ENCODE results near the gene EXOSC3. TPM values are rescaled to one million over a fixed set of nuclear protein-coding genes. Genes with fewer than 3 reads are reported as not detected.
"Not testable (repeated sequence)": the region's sequence is repeated elsewhere in the genome, so short reads cannot be mapped to it uniquely, and the experiment has no call there.

EXOSC3 gene
- total and polyA plus RNA-seq, 2 of the 13 experiments (the other 11 are each of a cell fraction or from before 2014, with no cell fraction given), result 17.5 to 68.7 TPM

DNA sequence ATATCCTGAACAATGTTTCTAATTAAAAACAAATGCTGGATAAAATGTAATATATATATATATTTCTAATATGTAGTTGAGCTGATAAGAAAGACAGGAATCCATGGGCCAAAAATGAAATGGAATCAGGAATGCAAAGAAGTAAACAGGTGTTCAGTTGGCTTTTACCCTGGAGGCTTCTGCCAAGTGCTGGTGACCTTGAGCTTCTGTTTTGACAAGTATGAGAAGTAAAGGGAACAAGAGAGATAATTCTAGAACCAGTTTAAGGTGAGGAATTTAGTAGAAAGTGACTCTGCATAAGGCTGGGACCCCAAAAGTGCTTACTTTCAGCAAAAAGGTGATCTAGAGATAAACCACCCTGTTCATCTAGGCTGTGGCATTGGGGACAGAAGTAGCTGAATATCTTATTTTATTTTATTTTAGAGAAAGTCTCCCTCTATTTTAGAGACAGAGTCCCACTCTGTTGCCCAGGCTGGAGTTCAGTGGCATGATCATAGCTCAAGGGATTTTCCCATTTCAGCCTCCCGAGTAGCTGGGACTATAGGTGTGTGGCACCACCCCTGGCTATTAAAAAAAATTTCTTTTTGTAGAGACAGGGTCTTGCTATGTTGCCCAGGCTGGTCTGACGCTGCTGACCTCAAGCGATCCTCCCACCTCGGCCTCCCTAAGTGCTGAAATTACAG lies 42.8 kb upstream of the EXOSC3 start:
- H4K20me1 ChIP-seq (ENCODE audit: insufficient read depth, low read length), result no peaks in the 10 kb centered on the region
- DNase-seq (ENCODE audit: low spot score) (no peak), ATAC-seq (no peak), FAIRE-seq (no peak)
- no peak overlapping the region for H3K4me3 ChIP-seq (replicated peaks in 1 of 3; ENCODE audit: insufficient read depth in 1 of 3, low read depth in 2 of 3, low read length in 3 of 3)
- ChIA-PET CTCF (ENCODE audit: low intra/inter-chr PET ratio, low total read pairs) (no interaction called here), POLR2A (no interaction called here)
- intact Hi-C loops (cut with micrococcal nuclease; ENCODE audit: unreplicated experiment) (no loop called here), in situ Hi-C loops (cut with HindIII; ENCODE audit: extremely low pct_ligation_motif_present, low pct_unique_long_range_greater_than_20kb) (no loop called here)
- TF ChIP-seq RXRB (CRISPR knock-in tag; IDR thresholded peaks at IDR 0.05; ENCODE audit: borderline replicate concordance) (no peak), GTF3A (CRISPR knock-in tag; conservative IDR thresholded peaks at IDR 0.05) (no peak), ZNF121 (CRISPR knock-in tag; IDR thresholded peaks at IDR 0.05) (peak; percentile 34; the same call in 1 of the 2 replicates), JUNB (CRISPR knock-in tag; IDR thresholded peaks at IDR 0.05; ENCODE audit: borderline replicate concordance) (no peak), NCOA5 (CRISPR knock-in tag; IDR thresholded peaks at IDR 0.05) (no peak)
- H3K9me3 ChIP-seq (ENCODE audit: low read length), result no peaks in the 10 kb centered on the region
- no peak overlapping the region for H2AFZ ChIP-seq (ENCODE audit: low read length)
- H3K27me3 ChIP-seq (ENCODE audit: control insufficient read depth in 1 of 2, insufficient read depth in 2 of 2, low read length in 2 of 2), result no peaks in the 10 kb centered on the region
- no peak overlapping the region for H3K9ac ChIP-seq (ENCODE audit: insufficient read depth, low read depth, low read length)
- H3K4me2 ChIP-seq (ENCODE audit: low read depth, low read length), result no peak overlapping the region
- no peaks in the 10 kb centered on the region for H3K79me2 ChIP-seq (ENCODE audit: insufficient read depth, low read length)
- no TSS peak for BruUV-seq (replicated peaks)
- WGBS (ENCODE audit: low lambda C conversion rate), result 95% methylated on average over 4 of the region's 4 CpGs
- H3K36me3 ChIP-seq (replicated peaks in 1 of 2; ENCODE audit: control insufficient read depth in 1 of 2, insufficient read depth in 2 of 2, low read length in 2 of 2), result peaks cover 4 to 14% of the 10 kb centered on the region in 2 experiments; a peak in 3 of 5 replicates
- no peak overlapping the region for H3K27ac ChIP-seq (ENCODE audit: extremely low read length, insufficient read depth, low read length)
- no peaks in the 10 kb centered on the region for H3K4me1 ChIP-seq (ENCODE audit: insufficient read depth, low read length)

DNA sequence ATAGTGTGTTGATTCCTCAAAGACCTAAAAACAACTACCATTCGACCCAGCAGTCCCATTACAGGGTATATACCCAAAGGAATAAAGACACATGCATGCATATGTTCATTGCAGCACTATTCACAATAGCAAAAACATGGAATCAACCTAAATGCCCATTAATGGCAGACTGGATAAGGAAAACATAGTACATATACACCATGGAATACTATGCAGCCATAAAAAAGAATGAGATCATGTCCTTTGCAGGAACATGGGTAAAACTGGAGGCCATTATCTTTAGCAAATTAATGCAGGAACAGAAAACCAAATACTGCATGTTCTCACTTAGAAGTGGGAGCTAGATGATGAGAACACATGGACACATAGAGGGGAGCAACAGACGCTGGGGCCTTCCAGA lies 40.3 kb upstream of the EXOSC3 start:
- H3K27ac ChIP-seq (ENCODE audit: extremely low read length, insufficient read depth, low read length); H3K4me1 ChIP-seq (ENCODE audit: insufficient read depth, low read length); DNase-seq (ENCODE audit: low spot score); H3K9ac ChIP-seq (ENCODE audit: insufficient read depth, low read depth, low read length); in situ Hi-C loops (cut with HindIII; ENCODE audit: extremely low pct_ligation_motif_present, low pct_unique_long_range_greater_than_20kb); ATAC-seq; FAIRE-seq; CTCF ChIA-PET (ENCODE audit: low intra/inter-chr PET ratio, low total read pairs); H3K4me2 ChIP-seq (ENCODE audit: low read depth, low read length); H3K4me3 ChIP-seq (replicated peaks in 1 of 3; ENCODE audit: insufficient read depth in 1 of 3, low read depth in 2 of 3, low read length in 3 of 3); H3K9me3 ChIP-seq (ENCODE audit: low read length); intact Hi-C loops (cut with micrococcal nuclease; ENCODE audit: unreplicated experiment); POLR2A ChIA-PET; H4K20me1 ChIP-seq (ENCODE audit: insufficient read depth, low read length); H2AFZ ChIP-seq (ENCODE audit: low read length); H3K27me3 ChIP-seq (ENCODE audit: control insufficient read depth in 1 of 2, insufficient read depth in 2 of 2, low read length in 2 of 2); H3K79me2 ChIP-seq (ENCODE audit: insufficient read depth, low read length): not testable (repeated sequence)
- BruUV-seq (replicated peaks), result TSS peak; percentile 14
- 98% methylated on average over 2 of the region's 2 CpGs for WGBS (ENCODE audit: low lambda C conversion rate)
- H3K36me3 ChIP-seq (replicated peaks in 1 of 2; ENCODE audit: control insufficient read depth in 1 of 2, insufficient read depth in 2 of 2, low read length in 2 of 2), result peaks cover 7 to 23% of the 10 kb centered on the region in 2 experiments; a peak in 4 of 5 replicates
